ENCODE measurements around the gene GPAT2.
"Not testable (repeated sequence)": the region's sequence is repeated elsewhere in the genome, so short reads cannot be mapped to it uniquely, and the experiment has no call there.

DNA sequence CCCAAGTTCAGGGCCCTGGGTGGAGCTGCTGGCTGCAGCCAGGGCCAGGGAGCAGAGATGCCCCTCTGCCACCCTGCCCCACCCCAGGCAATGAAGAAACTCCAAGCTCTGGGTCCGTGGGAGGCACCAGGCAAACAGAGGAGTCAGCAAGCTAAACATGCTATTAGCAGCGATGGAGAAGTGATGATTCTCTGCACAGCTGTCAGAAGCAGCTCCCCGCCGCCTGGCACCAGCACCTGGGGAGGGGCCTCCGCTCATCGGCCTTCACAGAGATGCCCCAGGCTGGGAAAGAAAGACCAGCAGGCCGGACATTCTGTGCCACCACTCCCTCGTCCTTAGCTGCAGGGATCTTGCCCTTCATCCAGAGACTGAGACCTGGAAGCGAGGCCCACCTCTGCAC is 27.2 kb upstream of the GPAT2 start:
- not testable (repeated sequence) for TF ChIP-seq ATF3 (IDR thresholded peaks at IDR 0.05; ENCODE audit: insufficient read depth, low read depth, low read length); POLR2AphosphoS5 (IDR thresholded peaks at IDR 0.05; ENCODE audit: low read depth, low read length); SUZ12 (IDR thresholded peaks at IDR 0.05; ENCODE audit: low read length); EZH2 (IDR thresholded peaks at IDR 0.05; ENCODE audit: low read depth, low read length, severe bottlenecking); POLR2A (IDR thresholded peaks at IDR 0.05; ENCODE audit: control extremely low read depth in 1 of 2, low read depth in 2 of 2, low read length in 2 of 2)
- TF ChIP-seq, protein P1, sequence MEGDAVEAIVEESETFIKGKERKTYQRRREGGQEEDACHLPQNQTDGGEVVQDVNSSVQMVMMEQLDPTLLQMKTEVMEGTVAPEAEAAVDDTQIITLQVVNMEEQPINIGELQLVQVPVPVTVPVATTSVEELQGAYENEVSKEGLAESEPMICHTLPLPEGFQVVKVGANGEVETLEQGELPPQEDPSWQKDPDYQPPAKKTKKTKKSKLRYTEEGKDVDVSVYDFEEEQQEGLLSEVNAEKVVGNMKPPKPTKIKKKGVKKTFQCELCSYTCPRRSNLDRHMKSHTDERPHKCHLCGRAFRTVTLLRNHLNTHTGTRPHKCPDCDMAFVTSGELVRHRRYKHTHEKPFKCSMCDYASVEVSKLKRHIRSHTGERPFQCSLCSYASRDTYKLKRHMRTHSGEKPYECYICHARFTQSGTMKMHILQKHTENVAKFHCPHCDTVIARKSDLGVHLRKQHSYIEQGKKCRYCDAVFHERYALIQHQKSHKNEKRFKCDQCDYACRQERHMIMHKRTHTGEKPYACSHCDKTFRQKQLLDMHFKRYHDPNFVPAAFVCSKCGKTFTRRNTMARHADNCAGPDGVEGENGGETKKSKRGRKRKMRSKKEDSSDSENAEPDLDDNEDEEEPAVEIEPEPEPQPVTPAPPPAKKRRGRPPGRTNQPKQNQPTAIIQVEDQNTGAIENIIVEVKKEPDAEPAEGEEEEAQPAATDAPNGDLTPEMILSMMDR (IDR thresholded peaks at IDR 0.05; ENCODE audit: control extremely low read depth in 1 of 3, insufficient read depth in 1 of 3, low read depth in 1 of 3, low read length in 3 of 3) = not testable (repeated sequence)
